Tracheal epithelial cell (primary cell): ENCODE data around the gene CCDC144A. TPM values are rescaled to one million over a fixed set of nuclear protein-coding genes. Genes with fewer than 3 reads are reported as not detected.

Experiments
- total RNA-seq: library from RNA; depleted of rRNA; stranded (reverse); fragments of >200 nt; gene quantifications from 2 replicates; pipeline ENCODE4 v1.2.1, GENCODE V29; 2014

The CCDC144A gene, protein sequence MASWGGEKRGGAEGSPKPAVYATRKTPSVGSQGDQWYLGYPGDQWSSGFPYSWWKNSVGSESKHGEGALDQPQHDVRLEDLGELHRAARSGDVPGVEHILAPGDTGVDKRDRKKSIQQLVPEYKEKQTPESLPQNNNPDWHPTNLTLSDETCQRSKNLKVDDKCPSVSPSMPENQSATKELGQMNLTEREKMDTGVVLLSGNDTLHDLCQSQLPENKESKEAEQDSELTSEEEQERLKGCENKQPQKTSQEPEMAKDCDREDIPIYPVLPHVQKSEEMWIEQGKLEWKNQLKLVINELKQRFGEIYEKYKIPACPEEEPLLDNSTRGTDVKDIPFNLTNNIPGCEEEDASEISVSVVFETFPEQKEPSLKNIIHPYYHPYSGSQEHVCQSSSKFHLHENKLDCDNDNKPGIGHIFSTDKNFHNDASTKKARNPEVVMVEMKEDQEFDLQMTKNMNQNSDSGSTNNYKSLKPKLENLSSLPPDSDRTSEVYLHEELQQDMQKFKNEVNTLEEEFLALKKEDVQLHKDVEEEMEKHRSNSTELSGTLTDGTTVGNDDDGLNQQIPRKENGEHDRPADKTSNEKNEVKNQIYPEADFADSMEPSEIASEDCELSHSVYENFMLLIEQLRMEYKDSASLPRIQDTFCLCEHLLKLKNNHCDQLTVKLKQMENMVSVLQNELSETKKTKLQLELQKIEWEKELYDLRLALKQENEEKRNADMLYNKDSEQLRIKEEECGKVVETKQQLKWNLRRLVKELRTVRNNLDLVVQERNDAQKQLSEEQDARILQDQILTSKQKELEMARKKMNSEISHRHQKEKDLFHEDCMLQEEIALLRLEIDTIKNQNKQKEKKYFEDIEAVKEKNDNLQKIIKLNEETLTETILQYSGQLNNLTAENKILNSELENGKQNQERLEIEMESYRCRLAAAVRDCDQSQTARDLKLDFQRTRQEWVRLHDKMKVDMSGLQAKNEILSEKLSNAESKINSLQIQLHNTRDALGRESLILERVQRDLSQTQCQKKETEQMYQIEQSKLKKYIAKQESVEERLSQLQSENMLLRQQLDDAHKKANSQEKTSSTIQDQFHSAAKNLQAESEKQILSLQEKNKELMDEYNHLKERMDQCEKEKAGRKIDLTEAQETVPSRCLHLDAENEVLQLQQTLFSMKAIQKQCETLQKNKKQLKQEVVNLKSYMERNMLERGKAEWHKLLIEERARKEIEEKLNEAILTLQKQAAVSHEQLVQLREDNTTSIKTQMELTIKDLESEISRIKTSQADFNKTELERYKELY (N-terminal part only)
- total RNA-seq = 1.3 and 1.7 TPM in 2 replicates

DNA sequence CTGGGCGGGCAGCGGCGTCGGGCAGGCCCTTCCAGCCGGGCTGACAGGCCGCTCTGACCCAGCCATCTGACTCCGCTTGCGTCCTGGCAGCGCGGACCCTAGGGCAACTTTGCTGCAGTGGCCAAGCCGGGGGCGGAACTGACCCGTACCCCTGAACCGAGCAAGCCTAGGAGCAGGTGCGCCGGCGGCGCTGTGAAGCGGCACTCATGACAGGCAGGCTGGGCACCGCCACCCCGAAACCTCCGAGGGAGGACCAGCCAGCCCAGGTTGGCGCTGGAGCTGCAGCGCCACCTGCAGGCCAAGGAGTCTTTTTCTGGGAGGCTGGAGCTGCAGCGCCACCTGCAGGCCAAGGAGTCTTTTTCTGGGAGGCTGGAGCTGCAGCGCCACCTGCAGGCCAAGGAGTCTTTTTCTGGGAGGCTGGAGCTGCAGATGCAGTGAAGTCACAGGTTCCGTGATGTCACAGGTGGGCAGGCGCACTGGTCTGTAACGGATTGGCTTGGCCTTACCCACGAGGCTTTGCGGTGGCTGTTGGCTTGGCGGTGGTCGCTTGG lies at the start of gene CCDC144A:
Gene CCDC144A (plus strand): TSS at position 511 of the 551 bp plus-strand sequence. CDS start 160 bp downstream, outside the sequence.

GRCh38 chr17:16653367-16654041 lies 36.5 kb upstream of the CCDC144A start, which contains the start of gene ZNF624:
TSS of gene ZNF624 (minus strand) at chr17:16653850.

Other genes with a start within 250 kb of the CCDC144A start
- gene LRRC75A, start 198.0 kb upstream of the CCDC144A start, total RNA-seq = under 0.01 TPM in 1 of 2 replicates, not detected in the other
- gene ZNF287, start 121.0 kb upstream of the CCDC144A start, total RNA-seq = 1.3 and 1.4 TPM in 2 replicates
- 4.6 and 6.0 TPM in 2 replicates for gene ZNF624, start 36.4 kb upstream of the CCDC144A start, total RNA-seq